NCI-H2227 (cell line): Measurements from ENCODE around the gene IL17B.

ENCODE experiments used
- DNase-seq: peaks from one replicate; lab custom pipeline; 2025; ENCODE audit not compliant: unreplicated experiment; lab: John Stamatoyannopoulos, UW

The IL17B gene

GRCh38 chr5:149360272-149360671 is 18.8 kb downstream of the IL17B start:
- no peak for DNase-seq

GRCh38 chr5:149358868-149359495 is 20.1 kb downstream of the IL17B start:
- no peak for DNase-seq

GRCh38 chr5:149358294-149358651 is 20.8 kb downstream of the IL17B start:
- DNase-seq, result peak; percentile 41

GRCh38 chr5:149357370-149358293 is 21.5 kb downstream of the IL17B start, which contains the start of gene PCYOX1L:
PCYOX1L (plus strand) TSS chr5:149358046; CDS start chr5:149358069, 23 bp downstream.
- DNase-seq, result peak; percentile 92

- DNase-seq, result no peak
Observed at GRCh38 chr5:149356391-149356790, 22.7 kb downstream of the IL17B start.

GRCh38 chr5:149355688-149356087 is 23.4 kb downstream of the IL17B start:
- no peak for DNase-seq

GRCh38 chr5:149353911-149354310 is 25.2 kb downstream of the IL17B start:
- no peak for DNase-seq

- no peak for DNase-seq
Observed at GRCh38 chr5:149352169-149352568, 26.9 kb downstream of the IL17B start.

GRCh38 chr5:149349382-149349781 is 29.7 kb downstream of the IL17B start:
- no peak for DNase-seq

- no peak for DNase-seq
Observed at GRCh38 chr5:149348518-149348917, 30.6 kb downstream of the IL17B start.

- DNase-seq, result peak; percentile 23
Observed at GRCh38 chr5:149345892-149346222, 33.2 kb downstream of the IL17B start.

- DNase-seq, result peak; percentile 96
Observed at GRCh38 chr5:149345147-149345891, 33.8 kb downstream of the IL17B start, which contains the start of gene GRPEL2. GRPEL2 (plus strand) TSS chr5:149345499; CDS start chr5:149345540, 41 bp downstream.

- DNase-seq, result no peak
Observed at GRCh38 chr5:149344151-149344550, 34.9 kb downstream of the IL17B start.

GRCh38 chr5:149341876-149342275 is 37.2 kb downstream of the IL17B start:
- DNase-seq, result no peak

GRCh38 chr5:149340920-149341319 is 38.2 kb downstream of the IL17B start:
- DNase-seq, result no peak

- no peak for DNase-seq
Observed at GRCh38 chr5:149338364-149338763, 40.7 kb downstream of the IL17B start.

- no peak for DNase-seq
Observed at GRCh38 chr5:149337736-149338135, 41.4 kb downstream of the IL17B start.

GRCh38 chr5:149333711-149334443 is 45.2 kb downstream of the IL17B start:
- DNase-seq, result no peak

- DNase-seq, result no peak
Observed at GRCh38 chr5:149328177-149328576, 50.9 kb downstream of the IL17B start.

- DNase-seq, result no peak
Observed at GRCh38 chr5:149326611-149327010, 52.5 kb downstream of the IL17B start.

- DNase-seq, result no peak
Observed at GRCh38 chr5:149325894-149326293, 53.2 kb downstream of the IL17B start.
